ENCODE results near the gene HYLS1. TPM values are rescaled to one million over a fixed set of nuclear protein-coding genes. Genes with fewer than 3 reads are reported as not detected.

The HYLS1 gene
- total and polyA plus RNA-seq, 9 of the 15 experiments (the other 6 are each of a cell fraction or from before 2014, with no cell fraction given): 2.7 to 8.2 (median 4.8) TPM

- TF ChIP-seq ZNF140 (CRISPR knock-in tag; IDR thresholded peaks at IDR 0.05) (no peak), TAF1 (IDR thresholded peaks at IDR 0.05; ENCODE audit: control insufficient read depth, extremely low read depth, insufficient read depth, low read length, severe bottlenecking) (no peak), ZNF592 (IDR thresholded peaks at IDR 0.05) (0 out of 2 replicates have a peak, but pooled peaks have one; percentile 26), KDM4B (IDR thresholded peaks at IDR 0.05; ENCODE audit: borderline replicate concordance in 2 of 2, low read depth in 1 of 2) (no peak), TCF3 (CRISPR knock-in tag; IDR thresholded peaks at IDR 0.05) (no peak), ZNF24 (IDR thresholded peaks at IDR 0.05) (no peak), PHB (CRISPR knock-in tag; IDR thresholded peaks at IDR 0.05) (no peak), MXI1 (IDR thresholded peaks at IDR 0.05; ENCODE audit: low read depth, low read length) (no peak), BRD4 (IDR thresholded peaks at IDR 0.05) (no peak), ZNF589 (CRISPR knock-in tag; IDR thresholded peaks at IDR 0.05; ENCODE audit: low read depth) (no peak), PRDM10 (IDR thresholded peaks at IDR 0.05; ENCODE audit: partially characterized antibody) (peak; percentile 25), CBFA2T3 (IDR thresholded peaks at IDR 0.05) (peak; percentile 32; the same call in 1 of the 2 replicates), GABPA (tag; conservative IDR thresholded peaks at IDR 0.05; ENCODE audit: low read depth) (no peak), TBL1XR1 (IDR thresholded peaks at IDR 0.05; ENCODE audit: low read length in 2 of 2) (no peak), C11orf30 (IDR thresholded peaks at IDR 0.05; ENCODE audit: low read depth) (peak; percentile 89), ATF3 (IDR thresholded peaks at IDR 0.05) (0 out of 2 replicates have a peak, but pooled peaks have one; percentile 27), ATF3 (CRISPR knock-in tag; conservative IDR thresholded peaks at IDR 0.05) (no peak), MAFG (tag; conservative IDR thresholded peaks at IDR 0.05) (peak; percentile 85)
Measured at GRCh38 chr11:125890447-125891100, 3.1 kb downstream of the HYLS1 start (continued).

All from K562 (cell line).